HG02884 (cell line): Measurements from ENCODE around the gene CCDC191.

Experiments
- ATAC-seq: cut with Tn5 transposase; IDR thresholded peaks from one replicate; pipeline ENCODE4 v1.9.1; 2021; ENCODE audit warnings: mild to moderate bottlenecking, moderate library complexity; ENCODE audit not compliant: unreplicated experiment

The CCDC191 gene

DNA sequence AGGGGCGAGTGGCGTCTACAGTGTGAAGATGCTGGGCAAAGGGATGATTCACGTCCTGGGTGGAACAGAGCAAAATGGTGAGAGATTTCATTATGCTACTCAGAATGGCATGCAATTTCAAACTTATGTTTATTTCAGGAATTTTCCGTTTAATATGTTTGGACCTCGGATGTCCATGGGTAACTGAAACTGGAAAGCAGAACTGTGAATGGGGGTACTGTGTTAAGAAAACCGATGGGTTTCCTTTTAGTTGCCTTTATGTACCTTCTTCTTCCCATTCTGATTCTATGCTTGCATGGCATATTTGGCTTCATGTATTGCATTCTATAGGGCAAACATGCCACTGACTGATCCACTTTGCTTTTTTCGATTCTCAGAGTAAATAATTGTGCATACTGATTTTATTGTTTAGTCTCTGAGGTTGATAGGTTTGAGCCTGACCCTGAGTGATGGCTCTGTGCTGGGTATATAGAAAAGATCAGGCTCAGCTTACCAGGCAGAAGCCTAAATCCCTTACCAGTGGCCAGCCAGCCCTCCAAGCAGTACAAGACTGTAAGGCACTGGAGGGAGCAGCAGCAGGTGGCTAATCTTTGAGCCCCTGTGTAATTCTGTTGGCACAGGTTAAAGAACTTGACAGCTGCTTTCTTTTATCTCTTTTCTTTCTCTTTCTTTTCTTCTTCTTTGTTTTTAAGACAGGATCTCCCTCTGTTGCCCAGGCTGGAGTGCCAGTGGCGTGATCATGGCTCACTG is 4.8 kb upstream of the CCDC191 start:
- no peak for ATAC-seq

- ATAC-seq = no peak
Observed at GRCh38 chr3:114058646-114059045, 2.3 kb upstream of the CCDC191 start.

- ATAC-seq = peak; percentile 6
Observed at GRCh38 chr3:114057011-114057347, 653 bp upstream of the CCDC191 start.

DNA sequence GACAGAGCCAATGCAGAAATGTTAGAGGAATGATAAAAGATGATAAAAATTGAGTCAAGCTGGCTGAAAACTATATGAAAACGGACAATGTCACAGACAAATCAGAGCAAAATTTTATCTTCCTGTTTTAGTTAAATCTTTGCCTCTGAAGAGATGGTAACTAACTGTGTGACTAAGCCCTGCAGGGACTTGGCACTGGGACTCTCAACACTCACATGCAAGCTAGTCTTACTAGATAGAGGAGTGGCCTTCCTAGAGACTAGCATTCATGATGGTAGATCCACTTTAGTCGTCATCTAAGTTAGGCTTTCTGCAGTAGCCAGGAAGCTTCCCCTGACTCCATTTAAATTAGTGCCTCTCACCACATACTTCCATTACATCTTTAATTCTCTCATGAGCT is 4.1 kb downstream of the CCDC191 start:
- no peak for ATAC-seq

DNA sequence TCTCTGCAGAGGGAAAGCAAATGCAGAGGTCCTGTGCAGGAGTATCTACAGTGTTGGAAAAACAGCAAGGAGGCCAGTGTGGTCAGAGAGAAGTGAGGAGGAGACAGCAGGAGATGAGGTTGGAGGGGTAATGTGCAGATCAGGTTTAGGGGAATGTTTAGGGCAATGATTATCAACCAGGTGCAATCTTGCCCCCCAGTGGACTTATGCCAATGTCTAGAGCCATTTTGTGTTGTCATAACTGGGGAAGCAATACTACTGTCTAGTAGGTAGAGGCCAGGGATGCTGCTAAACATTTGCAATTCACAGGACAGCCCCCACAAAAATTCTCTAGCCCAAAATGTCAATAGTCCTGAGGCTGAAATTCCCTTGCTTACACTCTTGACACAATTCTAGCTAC is 13.1 kb downstream of the CCDC191 start:
- ATAC-seq = no peak

- ATAC-seq = no peak
Observed at GRCh38 chr3:114035896-114036295, 20.4 kb downstream of the CCDC191 start.

DNA sequence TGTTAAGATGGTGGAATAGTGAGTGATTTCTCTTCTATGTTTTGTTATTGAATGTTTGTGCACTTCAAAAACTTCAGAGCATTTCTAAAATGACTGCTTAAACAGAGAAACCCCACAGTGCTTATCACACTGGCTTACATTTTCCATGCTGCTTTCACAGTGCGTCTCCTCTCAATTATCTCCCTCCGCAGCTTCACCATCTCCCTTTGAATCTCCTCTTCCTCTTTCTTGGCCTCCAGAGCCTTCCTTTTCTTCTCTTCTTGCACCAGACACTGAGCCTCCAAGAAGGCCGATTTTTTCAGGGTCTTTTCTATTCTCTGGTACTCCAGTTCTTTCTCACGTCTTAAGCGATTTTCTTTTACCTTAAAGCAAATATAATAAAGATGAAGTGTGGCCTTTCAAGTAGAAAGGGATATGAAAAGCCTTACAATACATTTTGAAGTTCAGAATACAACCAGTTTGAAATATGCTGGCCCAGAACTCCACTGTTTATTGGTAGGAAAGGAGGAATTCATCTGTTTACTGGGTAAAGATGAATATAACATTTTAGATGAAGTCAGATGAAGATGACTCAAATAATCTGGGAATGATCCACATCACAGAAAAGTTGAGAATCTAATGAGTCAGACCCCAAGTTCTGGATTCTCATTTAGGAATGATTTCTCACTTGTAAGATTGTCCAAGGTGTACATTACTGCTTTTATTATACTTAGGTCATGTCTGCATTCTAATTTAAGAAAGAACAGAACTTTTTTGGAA is 21.4 kb downstream of the CCDC191 start:
- no peak for ATAC-seq

- no peak for ATAC-seq
Observed at GRCh38 chr3:114034211-114034610, 22.1 kb downstream of the CCDC191 start.

GRCh38 chr3:114033721-114034120 is 22.6 kb downstream of the CCDC191 start:
- ATAC-seq = no peak

DNA sequence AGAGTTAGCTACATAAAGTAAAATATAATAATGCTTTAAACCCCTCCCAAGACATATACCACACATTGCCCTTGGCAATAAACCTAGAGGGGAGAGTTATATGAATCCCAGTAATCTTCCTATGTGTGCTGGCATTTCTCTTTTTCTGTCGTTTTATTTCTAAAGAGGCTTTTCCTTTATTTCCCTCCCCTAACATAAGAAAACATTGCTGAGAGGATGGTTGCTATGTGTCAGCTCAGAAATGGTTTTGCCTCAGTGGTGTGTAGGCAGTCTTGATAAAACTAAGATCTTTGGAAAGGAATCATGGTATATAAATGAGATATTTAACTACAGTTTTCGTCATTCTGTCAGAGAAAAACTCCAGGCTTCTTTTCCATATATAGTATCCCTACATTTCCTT is 30.0 kb downstream of the CCDC191 start:
- ATAC-seq = no peak

GRCh38 chr3:114025451-114025850 is 30.9 kb downstream of the CCDC191 start:
- ATAC-seq = no peak

DNA sequence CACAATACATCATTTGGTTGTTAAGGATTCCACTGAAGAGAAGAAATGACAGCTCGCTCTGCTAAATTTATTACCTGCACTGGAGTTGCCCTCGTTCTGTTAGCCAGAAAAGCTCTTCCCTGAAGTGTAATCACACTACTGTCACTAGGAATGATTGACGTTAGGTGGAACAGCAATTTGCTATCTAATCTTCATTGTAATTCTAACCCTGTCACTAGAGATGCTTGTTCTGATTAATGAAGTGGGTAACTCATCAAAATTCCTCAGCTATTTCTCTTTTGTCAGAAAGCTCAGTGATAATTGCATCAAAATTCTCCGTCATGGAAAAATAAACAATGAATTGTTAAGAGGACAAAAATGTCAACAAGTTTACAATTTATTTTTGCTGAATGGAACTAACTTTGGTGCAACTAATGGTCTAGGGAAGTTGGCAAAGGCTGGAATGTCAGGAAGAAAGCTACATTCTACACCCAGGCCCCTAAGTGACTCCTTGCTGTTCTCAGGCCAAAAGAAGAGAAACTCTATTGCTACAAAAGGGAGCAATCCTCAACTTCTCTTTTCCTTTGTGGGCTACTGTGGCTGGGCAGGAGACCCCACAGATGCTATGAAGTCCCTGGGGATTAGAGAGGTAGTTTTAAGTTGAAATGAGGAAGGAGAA is 34.1 kb downstream of the CCDC191 start:
- ATAC-seq = no peak

GRCh38 chr3:114020907-114021306 is 35.4 kb downstream of the CCDC191 start:
- ATAC-seq = no peak

DNA sequence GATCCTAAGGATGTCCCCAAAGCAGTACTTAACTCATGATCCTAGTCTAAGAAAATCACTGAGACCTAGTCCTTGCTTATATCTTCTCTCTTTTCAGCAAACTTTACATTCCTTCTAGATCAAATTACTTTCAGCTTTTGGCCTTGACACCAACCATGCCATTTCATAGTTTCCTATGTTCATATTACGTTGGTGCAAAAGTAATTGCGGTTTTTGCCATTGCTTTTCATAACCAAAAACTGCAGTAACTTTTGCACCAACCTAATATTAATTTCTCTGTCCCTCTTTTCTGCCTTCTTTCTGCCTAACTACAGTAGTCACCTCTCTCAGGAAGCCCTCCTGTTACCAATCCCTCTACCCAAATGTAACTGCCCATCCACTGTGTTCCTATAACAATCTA is 36.8 kb downstream of the CCDC191 start:
- no peak for ATAC-seq

GRCh38 chr3:114014211-114014610 is 42.1 kb downstream of the CCDC191 start:
- no peak for ATAC-seq

DNA sequence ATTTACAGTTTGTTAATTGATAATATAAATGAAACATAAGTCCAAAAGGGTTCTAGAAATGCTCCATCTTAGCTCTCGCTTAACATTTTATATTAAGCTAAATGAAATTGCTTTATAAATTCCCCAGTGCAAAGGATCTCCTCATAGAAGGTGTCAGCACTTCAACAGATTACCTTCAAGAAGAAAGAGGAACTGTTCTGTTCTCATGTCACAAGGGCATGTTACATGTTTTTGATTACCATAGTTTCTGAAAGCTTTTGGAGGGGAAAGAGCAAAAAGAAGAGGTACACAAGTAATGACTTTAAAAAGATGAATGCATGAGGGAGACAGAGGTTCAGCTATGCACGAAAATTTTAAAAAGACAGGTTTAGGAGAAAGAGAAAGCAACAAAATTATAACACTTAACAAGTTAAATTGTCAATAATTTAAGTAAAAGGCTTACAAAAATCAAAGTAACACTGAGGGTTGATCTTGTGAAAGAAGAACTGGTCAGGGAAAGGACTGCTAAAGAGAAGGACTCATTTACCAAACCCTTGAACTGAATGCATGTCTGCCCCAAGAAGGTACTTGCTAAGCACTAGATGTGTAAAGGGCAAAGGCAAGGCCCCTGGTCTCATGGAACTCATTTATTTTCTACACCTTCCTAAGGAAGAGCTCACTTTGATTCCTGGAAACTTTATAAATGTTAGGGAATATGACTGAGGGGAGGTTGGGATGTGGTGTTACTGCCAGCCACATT is 45.1 kb downstream of the CCDC191 start:
- ATAC-seq = peak; percentile 65

- ATAC-seq = peak; percentile 92
Observed at GRCh38 chr3:114005481-114005880, 50.8 kb downstream of the CCDC191 start.

GRCh38 chr3:113985541-113985940 is 70.8 kb downstream of the CCDC191 start:
- peak; percentile 52 for ATAC-seq

GRCh38 chr3:113983544-113983943 is 72.8 kb downstream of the CCDC191 start:
- ATAC-seq = no peak

- ATAC-seq = no peak
Observed at GRCh38 chr3:113981803-113982202, 74.5 kb downstream of the CCDC191 start.

- no peak for ATAC-seq
Observed at GRCh38 chr3:113979916-113980315, 76.4 kb downstream of the CCDC191 start.
